ENCODE measurements around the gene F13A1.

Gene F13A1

DNA sequence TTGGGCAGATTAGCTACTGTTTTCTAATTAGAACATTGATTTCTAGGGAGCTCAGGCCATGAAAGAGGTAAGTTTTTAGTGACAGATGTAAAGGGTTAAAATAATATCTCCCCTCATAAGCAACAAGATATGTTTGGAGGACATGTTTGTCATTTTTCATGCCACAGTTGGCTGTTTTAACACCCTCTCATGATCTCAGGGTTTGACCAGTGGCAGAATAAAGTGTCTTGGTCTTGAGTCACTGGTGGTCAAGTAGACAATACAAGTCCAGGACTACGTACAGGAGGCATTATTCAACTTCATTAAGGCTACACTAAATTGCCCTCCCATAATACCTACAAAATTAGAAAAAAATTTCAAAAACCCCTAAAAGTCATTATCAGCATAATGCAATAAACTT, 92.6 kb downstream of the F13A1 start:
- no peak for TF ChIP-seq EZH2 (IDR thresholded peaks at IDR 0.05; ENCODE audit: borderline replicate concordance, low read length)
- no peak for TF ChIP-seq CTCF (IDR thresholded peaks at IDR 0.05; ENCODE audit: low read length)

GRCh38 chr6:6225885-6226529, 94.5 kb downstream of the F13A1 start:
- Histone ChIP-seq H3K9me2 (ENCODE audit: low read depth, low read length) (no peaks in the 10 kb centered on the region), H3K27ac (ENCODE audit: low read depth, low read length, poor library complexity, severe bottlenecking) (no peak overlapping the region), H4K20me1 (ENCODE audit: insufficient read depth, low read length) (no peaks in the 10 kb centered on the region), H3K79me2 (ENCODE audit: insufficient read depth, low read length) (no peaks in the 10 kb centered on the region), H3K4me1 (ENCODE audit: insufficient read depth, low read length, severe bottlenecking) (peaks cover 12% of the 10 kb centered on the region), H3K9ac (ENCODE audit: low read length) (no peak overlapping the region), H3K27me3 (ENCODE audit: insufficient read depth, low read length) (no peaks in the 10 kb centered on the region), H3K9me3 (ENCODE audit: low read length) (0 out of 2 replicates have a peak, but pooled peaks cover 2% of the 10 kb centered on the region), H2AFZ (ENCODE audit: low read length) (no peak overlapping the region), H3K4me3 (ENCODE audit: low read depth, low read length, poor library complexity, severe bottlenecking) (no peak overlapping the region), H3K36me3 (ENCODE audit: insufficient read depth, low read length) (no peaks in the 10 kb centered on the region; the same call in 1 of the 2 replicates), H3K4me2 (ENCODE audit: low read length) (no peak overlapping the region), H3F3A (ENCODE audit: insufficient read depth, low read length) (no peaks in the 10 kb centered on the region)
- TF ChIP-seq EZH2 (IDR thresholded peaks at IDR 0.05; ENCODE audit: borderline replicate concordance, low read length) (no peak), CTCF (IDR thresholded peaks at IDR 0.05; ENCODE audit: low read length) (no peak)

More for the DNA sequence above, 92.6 kb downstream of the F13A1 start:
- Histone ChIP-seq H3K79me2 (ENCODE audit: insufficient read depth, low read length) (no peaks in the 10 kb centered on the region), H2AFZ (ENCODE audit: low read length) (no peak overlapping the region), H3K9ac (ENCODE audit: low read length) (no peak overlapping the region), H3K27me3 (ENCODE audit: insufficient read depth, low read length) (no peaks in the 10 kb centered on the region), H3K4me1 (ENCODE audit: insufficient read depth, low read length, severe bottlenecking) (peaks cover 12% of the 10 kb centered on the region), H3K4me2 (ENCODE audit: low read length) (no peak overlapping the region), H3K9me3 (ENCODE audit: low read length) (0 out of 2 replicates have a peak, but pooled peaks cover 2% of the 10 kb centered on the region), H4K20me1 (ENCODE audit: insufficient read depth, low read length) (no peaks in the 10 kb centered on the region), H3K27ac (ENCODE audit: low read depth, low read length, poor library complexity, severe bottlenecking) (no peak overlapping the region), H3K4me3 (ENCODE audit: low read depth, low read length, poor library complexity, severe bottlenecking) (no peak overlapping the region), H3F3A (ENCODE audit: insufficient read depth, low read length) (no peaks in the 10 kb centered on the region), H3K9me2 (ENCODE audit: low read depth, low read length) (no peaks in the 10 kb centered on the region), H3K36me3 (ENCODE audit: insufficient read depth, low read length) (no peaks in the 10 kb centered on the region; the same call in 1 of the 2 replicates)

DNA sequence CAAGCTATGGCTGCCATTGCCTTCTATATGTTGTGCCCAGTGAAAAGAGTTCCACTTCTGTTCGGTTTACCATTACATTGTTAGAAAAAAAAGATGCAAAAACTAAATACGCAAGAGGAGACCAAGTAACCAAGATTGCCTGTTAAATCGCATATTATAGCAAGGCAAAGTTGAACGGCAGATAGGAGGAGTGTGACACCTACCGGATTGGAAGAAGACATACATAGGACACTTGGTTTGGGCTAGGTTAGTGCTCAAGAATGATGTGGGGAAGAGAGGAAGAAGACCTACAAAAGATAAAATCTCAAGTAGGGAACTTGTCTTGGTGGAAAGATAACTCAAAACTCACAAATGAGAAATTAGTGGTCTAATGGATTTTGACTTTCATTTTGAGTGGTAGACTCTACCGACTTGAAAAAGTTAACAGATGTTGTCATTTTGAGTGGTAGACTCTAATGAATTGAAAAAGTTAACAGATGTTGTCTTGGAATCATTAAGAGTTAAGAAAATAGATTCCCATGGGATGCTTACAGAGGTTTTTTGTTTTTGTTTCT, 95.5 kb downstream of the F13A1 start:
- no peak for TF ChIP-seq EZH2 (IDR thresholded peaks at IDR 0.05; ENCODE audit: borderline replicate concordance, low read length)
- peak; percentile 42; the same call in 1 of the 2 replicates for TF ChIP-seq CTCF (IDR thresholded peaks at IDR 0.05; ENCODE audit: low read length)
- no peak overlapping the region for H2AFZ ChIP-seq (ENCODE audit: low read length)
- H3F3A ChIP-seq (ENCODE audit: insufficient read depth, low read length) = no peaks in the 10 kb centered on the region
- H3K79me2 ChIP-seq (ENCODE audit: insufficient read depth, low read length) = no peaks in the 10 kb centered on the region
- 0 out of 2 replicates have a peak, but pooled peaks cover 2% of the 10 kb centered on the region for H3K9me3 ChIP-seq (ENCODE audit: low read length)
- no peaks in the 10 kb centered on the region for H4K20me1 ChIP-seq (ENCODE audit: insufficient read depth, low read length)
- no peak overlapping the region for H3K27ac ChIP-seq (ENCODE audit: low read depth, low read length, poor library complexity, severe bottlenecking)
- H3K9ac ChIP-seq (ENCODE audit: low read length) = no peak overlapping the region
- no peak overlapping the region for H3K4me2 ChIP-seq (ENCODE audit: low read length)
- H3K27me3 ChIP-seq (ENCODE audit: insufficient read depth, low read length) = no peaks in the 10 kb centered on the region
- H3K4me3 ChIP-seq (ENCODE audit: low read depth, low read length, poor library complexity, severe bottlenecking) = no peak overlapping the region
- peaks cover 5% of the 10 kb centered on the region for H3K4me1 ChIP-seq (ENCODE audit: insufficient read depth, low read length, severe bottlenecking)
- H3K36me3 ChIP-seq (ENCODE audit: insufficient read depth, low read length) = no peaks in the 10 kb centered on the region; the same call in 1 of the 2 replicates
- no peaks in the 10 kb centered on the region for H3K9me2 ChIP-seq (ENCODE audit: low read depth, low read length)

All from OCI-LY1 (cell line).